Neural progenitor cell (in vitro differentiated cells): ENCODE results near the gene TKT. TPM values are rescaled to one million over a fixed set of nuclear protein-coding genes. Genes with fewer than 3 reads are reported as not detected.
"Not testable (repeated sequence)": the region's sequence is repeated elsewhere in the genome, so short reads cannot be mapped to it uniquely, and the experiment has no call there.

Experiments
- DNase-seq: peaks from one replicate; pipeline ENCODE4 v3.0.0-alpha.2; 2016; ENCODE audit warnings: low spot score
- H2AFZ ChIP-seq: fragments of 200-600 bp; sonication (generic); replicated peaks from 2 replicates; pipeline ENCODE4 v1.6.1; 2016; ENCODE audit warnings: antibody characterized with exemption
- H3F3A ChIP-seq: fragments of 200-600 bp; sonication (generic); 2 replicates; pipeline ENCODE4 v1.6.1; 2016; ENCODE audit warnings: antibody characterized with exemption, low read depth
- H3K27ac ChIP-seq: fragments of 200-600 bp; sonication (generic); 2 replicates; pipeline ENCODE4 v1.5.1; 2016; ENCODE audit warnings: mild to moderate bottlenecking
- H3K27me3 ChIP-seq: fragments of 200-600 bp; sonication (generic); 2 replicates; pipeline ENCODE4 v1.6.1; 2016; ENCODE audit warnings: mild to moderate bottlenecking, moderate library complexity
- H3K36me3 ChIP-seq: fragments of 200-600 bp; sonication (generic); 2 replicates; pipeline ENCODE4 v1.5.1; 2016
- H3K4me1 ChIP-seq: fragments of 200-600 bp; sonication (generic); 2 replicates; pipeline ENCODE4 v1.6.1; 2016; ENCODE audit warnings: mixed run types
- H3K4me2 ChIP-seq: fragments of 200-600 bp; sonication (generic); 2 replicates; pipeline ENCODE4 v1.6.1; 2016
- H3K4me3 ChIP-seq: fragments of 200-600 bp; sonication (generic); 2 replicates; pipeline ENCODE4 v1.5.1; 2016
- H3K79me2 ChIP-seq: fragments of 200-600 bp; sonication (generic); 2 replicates; pipeline ENCODE4 v1.6.1; 2016; ENCODE audit warnings: low read depth
- H3K9ac ChIP-seq: fragments of 200-600 bp; sonication (generic); 2 replicates; pipeline ENCODE4 v1.6.1; 2016
- H3K9me3 ChIP-seq: fragments of 200-600 bp; sonication (generic); 2 replicates; pipeline ENCODE4 v1.5.1; 2016; ENCODE audit warnings: low read depth
- H4K20me1 ChIP-seq: fragments of 200-600 bp; sonication (generic); 2 replicates; pipeline ENCODE4 v1.6.1; 2016; ENCODE audit warnings: low read depth
- H3K27ac Mint-ChIP-seq: 3 replicates; pipeline ENCODE4 v1.8.0; 2021; ENCODE audit warnings: mixed read lengths
- H3K27me3 Mint-ChIP-seq: 2 replicates; pipeline ENCODE4 v1.8.0; 2022; ENCODE audit warnings: low read depth, mild to moderate bottlenecking, inconsistent platforms, moderate library complexity, mixed read lengths; ENCODE audit not compliant: insufficient read depth
- H3K36me3 Mint-ChIP-seq: 3 replicates; pipeline ENCODE4 v1.8.0; 2021; ENCODE audit warnings: mixed read lengths
- H3K4me1 Mint-ChIP-seq: 3 replicates; pipeline ENCODE4 v1.8.0; 2021; ENCODE audit warnings: mixed read lengths
- H3K4me3 Mint-ChIP-seq: 3 replicates; pipeline ENCODE4 v1.8.0; 2021; ENCODE audit warnings: mild to moderate bottlenecking, moderate library complexity, mixed read lengths
- H3K9me3 Mint-ChIP-seq: 3 replicates; pipeline ENCODE4 v1.8.0; 2020; ENCODE audit warnings: mixed read lengths
- EZH2 ChIP-seq: fragments of 200-600 bp; sonication (generic); IDR thresholded peaks from 2 replicates; pipeline ENCODE4 v1.6.1; 2017; ENCODE audit warnings: antibody characterized with exemption, mild to moderate bottlenecking, moderate library complexity
- EZH2phosphoT487 ChIP-seq: fragments of 200-600 bp; sonication (generic); IDR thresholded peaks from 2 replicates; pipeline ENCODE4 v1.6.1; 2017; ENCODE audit warnings: antibody characterized with exemption
- total RNA-seq: library from RNA; depleted of rRNA; stranded (reverse); fragments of >200 nt; gene quantifications from 2 replicates; pipeline ENCODE4 v1.2.3, GENCODE V29; 2015; ENCODE audit warnings: low replicate concordance
- TF ChIP-seq, protein P1 (sequence below): fragments of 200-600 bp; sonication (generic); IDR thresholded peaks from 2 replicates; pipeline ENCODE4 v1.5.1; 2017; ENCODE audit warnings: antibody characterized with exemption, mild to moderate bottlenecking

The TKT gene
- total RNA-seq, 1 donor from 2014 or later: 292 TPM

DNA sequence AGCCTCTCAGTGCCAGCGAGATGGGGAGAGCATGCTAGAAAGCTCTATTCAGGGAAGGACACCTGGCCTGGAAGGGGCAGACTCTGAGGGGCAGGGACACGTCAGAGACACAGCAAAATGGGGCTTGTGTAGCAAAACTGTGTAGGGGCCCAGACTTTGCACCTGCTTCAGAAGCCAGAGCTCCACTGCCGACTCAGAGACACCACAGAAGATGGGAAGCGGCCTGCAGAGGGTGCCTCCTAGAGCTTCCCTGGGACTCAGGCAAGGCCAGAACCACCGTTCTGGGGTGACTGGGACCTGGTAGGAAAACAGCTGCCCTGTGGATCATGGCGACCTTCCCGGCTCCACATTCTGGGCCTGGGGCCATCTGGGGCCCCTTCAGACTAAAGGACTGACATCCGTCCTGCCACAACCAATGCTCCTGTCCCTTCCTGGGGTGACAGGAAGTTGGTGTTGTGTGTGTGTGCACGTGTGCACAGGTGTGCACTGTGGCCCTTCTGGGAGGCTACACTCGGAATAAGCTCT, 17.4 kb upstream of the TKT start:
- no peak overlapping the region for H3K27ac ChIP-seq
- H3K27me3 ChIP-seq: no peaks in the 10 kb centered on the region
- no peak overlapping the region for H3K9ac ChIP-seq
- H3K4me3 ChIP-seq: no peak overlapping the region
- H3K9me3 ChIP-seq: no peaks in the 10 kb centered on the region
- H2AFZ ChIP-seq: no peak overlapping the region
- TF ChIP-seq, protein P1, sequence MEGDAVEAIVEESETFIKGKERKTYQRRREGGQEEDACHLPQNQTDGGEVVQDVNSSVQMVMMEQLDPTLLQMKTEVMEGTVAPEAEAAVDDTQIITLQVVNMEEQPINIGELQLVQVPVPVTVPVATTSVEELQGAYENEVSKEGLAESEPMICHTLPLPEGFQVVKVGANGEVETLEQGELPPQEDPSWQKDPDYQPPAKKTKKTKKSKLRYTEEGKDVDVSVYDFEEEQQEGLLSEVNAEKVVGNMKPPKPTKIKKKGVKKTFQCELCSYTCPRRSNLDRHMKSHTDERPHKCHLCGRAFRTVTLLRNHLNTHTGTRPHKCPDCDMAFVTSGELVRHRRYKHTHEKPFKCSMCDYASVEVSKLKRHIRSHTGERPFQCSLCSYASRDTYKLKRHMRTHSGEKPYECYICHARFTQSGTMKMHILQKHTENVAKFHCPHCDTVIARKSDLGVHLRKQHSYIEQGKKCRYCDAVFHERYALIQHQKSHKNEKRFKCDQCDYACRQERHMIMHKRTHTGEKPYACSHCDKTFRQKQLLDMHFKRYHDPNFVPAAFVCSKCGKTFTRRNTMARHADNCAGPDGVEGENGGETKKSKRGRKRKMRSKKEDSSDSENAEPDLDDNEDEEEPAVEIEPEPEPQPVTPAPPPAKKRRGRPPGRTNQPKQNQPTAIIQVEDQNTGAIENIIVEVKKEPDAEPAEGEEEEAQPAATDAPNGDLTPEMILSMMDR: no peak
- TF ChIP-seq EZH2: no peak
- H4K20me1 ChIP-seq: no peaks in the 10 kb centered on the region
- no peaks in the 10 kb centered on the region for H3K36me3 ChIP-seq
- H3K4me3 Mint-ChIP-seq: no peak overlapping the region
- peaks cover 6% of the 10 kb centered on the region for H3K27me3 Mint-ChIP-seq
- no peak overlapping the region for H3K4me2 ChIP-seq
- DNase-seq: no peak
- no peaks in the 10 kb centered on the region for H3K9me3 Mint-ChIP-seq
- H3K27ac Mint-ChIP-seq: peak overlapping the region; percentile 95
- no peaks in the 10 kb centered on the region for H3K79me2 ChIP-seq
- peaks cover 15% of the 10 kb centered on the region for H3K4me1 Mint-ChIP-seq
- peaks cover 10% of the 10 kb centered on the region for H3K4me1 ChIP-seq
- peaks cover 12% of the 10 kb centered on the region for H3F3A ChIP-seq
- H3K36me3 Mint-ChIP-seq: no peaks in the 10 kb centered on the region

DNA sequence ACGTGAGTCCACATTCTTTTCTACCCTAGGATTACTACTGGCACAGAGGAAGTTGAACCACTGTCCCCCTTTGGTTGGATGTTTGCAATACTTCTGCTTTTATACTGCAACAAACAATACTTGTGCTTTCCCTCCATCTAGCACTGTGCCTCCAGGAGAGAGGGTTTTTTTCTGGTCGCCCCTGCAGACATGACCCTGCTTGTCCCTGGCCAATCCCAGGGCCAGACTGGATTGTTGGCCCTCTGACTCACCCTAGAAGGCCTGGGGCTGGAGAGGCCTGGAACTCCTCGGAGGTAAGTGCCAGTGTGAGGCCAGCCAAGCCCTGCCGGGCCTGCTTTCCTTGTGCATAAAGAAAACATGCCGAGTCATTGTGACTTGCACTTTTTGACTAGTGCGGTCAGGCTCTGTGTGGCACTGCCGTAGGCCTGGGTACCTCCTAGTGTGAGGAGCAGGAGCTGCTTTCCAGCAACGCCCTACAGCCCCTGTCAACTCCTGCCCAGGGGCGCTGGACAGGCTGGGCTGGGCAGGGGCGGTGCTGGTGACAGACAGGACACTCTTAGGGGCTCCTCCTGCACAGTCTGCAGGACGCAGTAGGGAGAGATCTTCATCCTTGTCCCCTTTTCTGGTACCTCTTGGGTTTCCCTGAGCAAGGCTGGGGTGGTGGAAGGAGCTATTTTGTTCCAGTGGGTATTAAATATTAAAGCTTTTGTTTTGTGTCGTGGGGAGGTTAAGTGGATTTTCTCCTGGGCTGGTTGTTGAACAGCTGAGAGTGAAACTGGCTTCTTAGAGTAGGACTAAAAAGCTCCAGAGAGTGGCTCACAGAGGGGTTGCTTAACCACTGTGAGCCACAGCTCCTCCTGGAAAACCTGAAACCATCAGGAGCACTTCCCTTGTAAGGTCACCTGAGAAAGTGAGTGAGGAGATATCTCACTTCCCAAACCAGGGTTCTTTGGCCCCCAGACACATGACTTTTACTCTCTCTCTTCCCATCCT, 14.4 kb upstream of the TKT start:
- Histone ChIP-seq H3K27me3 (no peaks in the 10 kb centered on the region), H4K20me1 (no peaks in the 10 kb centered on the region), H3K9ac (no peak overlapping the region), H3F3A (peaks cover 21% of the 10 kb centered on the region), H3K9me3 (no peaks in the 10 kb centered on the region), H3K4me2 (peak overlapping the region; percentile 0), H3K4me1 (peaks cover 20% of the 10 kb centered on the region), H3K79me2 (no peaks in the 10 kb centered on the region), H3K36me3 (no peaks in the 10 kb centered on the region), H2AFZ (peak overlapping the region; percentile 21), H3K4me3 (no peak overlapping the region), H3K27ac (peak overlapping the region; percentile 2)
- H3K27ac Mint-ChIP-seq: peak overlapping the region; percentile 7
- peak; percentile 88 for DNase-seq
- TF ChIP-seq, protein P1: no peak
- TF ChIP-seq EZH2phosphoT487 (no peak), EZH2 (no peak)
- H3K27me3 Mint-ChIP-seq: peaks cover 8% of the 10 kb centered on the region
- H3K4me3 Mint-ChIP-seq: peak overlapping the region; percentile 25
- peaks cover 20% of the 10 kb centered on the region for H3K4me1 Mint-ChIP-seq
- no peaks in the 10 kb centered on the region for H3K36me3 Mint-ChIP-seq
- H3K9me3 Mint-ChIP-seq: no peaks in the 10 kb centered on the region

GRCh38 chr3:53269193-53269592, 13.4 kb upstream of the TKT start:
- not testable (repeated sequence) for H3K4me3 Mint-ChIP-seq, H3K36me3 Mint-ChIP-seq, H2AFZ ChIP-seq, DNase-seq, H3K4me3 ChIP-seq, H3K36me3 ChIP-seq, H3K79me2 ChIP-seq, H3K4me2 ChIP-seq, H4K20me1 ChIP-seq, H3K27me3 ChIP-seq, H3K9me3 ChIP-seq, H3K9me3 Mint-ChIP-seq, H3K9ac ChIP-seq, H3K27ac ChIP-seq, H3K27me3 Mint-ChIP-seq, H3K27ac Mint-ChIP-seq
- peaks cover 24% of the 10 kb centered on the region for H3K4me1 Mint-ChIP-seq
- Histone ChIP-seq H3F3A (peaks cover 28% of the 10 kb centered on the region), H3K4me1 (peaks cover 20% of the 10 kb centered on the region)

- no peak overlapping the region for H3K4me3 Mint-ChIP-seq
- Histone ChIP-seq H3K9me3 (no peaks in the 10 kb centered on the region), H4K20me1 (no peaks in the 10 kb centered on the region), H3K79me2 (no peaks in the 10 kb centered on the region), H3K4me1 (peaks cover 20% of the 10 kb centered on the region), H3K27ac (no peak overlapping the region), H3F3A (peaks cover 28% of the 10 kb centered on the region), H3K36me3 (no peaks in the 10 kb centered on the region), H2AFZ (no peak overlapping the region), H3K9ac (no peak overlapping the region), H3K27me3 (no peaks in the 10 kb centered on the region), H3K4me3 (no peak overlapping the region), H3K4me2 (no peak overlapping the region)
- no peaks in the 10 kb centered on the region for H3K36me3 Mint-ChIP-seq
- no peak overlapping the region for H3K27ac Mint-ChIP-seq
- TF ChIP-seq, protein P1: no peak
- TF ChIP-seq EZH2phosphoT487: no peak
- no peak for TF ChIP-seq EZH2
- H3K9me3 Mint-ChIP-seq: no peaks in the 10 kb centered on the region
- peaks cover 7% of the 10 kb centered on the region for H3K27me3 Mint-ChIP-seq
- peaks cover 24% of the 10 kb centered on the region for H3K4me1 Mint-ChIP-seq
- no peak for DNase-seq
These were observed 11.9 kb upstream of the TKT start for GRCh38 chr3:53267766-53268165.
